Loucy (cell line): ENCODE results near the gene KIR2DL4.
"Not testable (repeated sequence)": the region's sequence is repeated elsewhere in the genome, so short reads cannot be mapped to it uniquely, and the experiment has no call there.

ENCODE experiments used
- H2AFZ ChIP-seq: fragments of 200-600 bp; sonication (generic); 2 replicates; pipeline ENCODE4 v1.6.0; 2016; ENCODE audit warnings: antibody characterized with exemption, mild to moderate bottlenecking, low read length, moderate library complexity
- H3F3A ChIP-seq: fragments of 200-600 bp; 2 replicates; pipeline ENCODE4 v1.6.0; 2016; ENCODE audit warnings: antibody characterized with exemption, low read depth, mild to moderate bottlenecking
- H3K27me3 ChIP-seq: fragments of 200-600 bp; sonication (generic); 2 replicates; pipeline ENCODE4 v1.6.1; 2014; ENCODE audit warnings: low read length, mild to moderate bottlenecking; ENCODE audit not compliant: insufficient read depth, poor library complexity, severe bottlenecking
- H3K36me3 ChIP-seq: fragments of 200-600 bp; sonication (generic); 2 replicates; pipeline ENCODE4 v1.6.1; 2016; ENCODE audit warnings: low read length; ENCODE audit not compliant: insufficient read depth
- H3K4me1 ChIP-seq: fragments of 200-600 bp; sonication (generic); 2 replicates; pipeline ENCODE4 v1.5.1; 2014; ENCODE audit warnings: low read length, mild to moderate bottlenecking; ENCODE audit not compliant: insufficient read depth, poor library complexity, severe bottlenecking
- H3K4me2 ChIP-seq: fragments of 200-600 bp; sonication (generic); 2 replicates; pipeline ENCODE4 v1.6.0; 2014; ENCODE audit warnings: antibody characterized with exemption, low read length, low read depth, mild to moderate bottlenecking; ENCODE audit not compliant: poor library complexity, severe bottlenecking
- H3K4me3 ChIP-seq: fragments of 200-600 bp; sonication (generic); 2 replicates; pipeline ENCODE4 v1.5.1; 2014; ENCODE audit warnings: low read length, mild to moderate bottlenecking, mixed read lengths; ENCODE audit not compliant: poor library complexity, severe bottlenecking
- H3K79me2 ChIP-seq: fragments of 200-600 bp; sonication (generic); 2 replicates; pipeline ENCODE4 v1.6.1; 2014; ENCODE audit warnings: low read length; ENCODE audit not compliant: insufficient read depth
- H3K9ac ChIP-seq: fragments of 200-600 bp; sonication (generic); 2 replicates; pipeline ENCODE4 v1.6.0; 2014; ENCODE audit warnings: mild to moderate bottlenecking, low read depth, low read length, moderate library complexity; ENCODE audit not compliant: poor library complexity, severe bottlenecking
- H3K9me2 ChIP-seq: fragments of 200-600 bp; sonication (generic); replicated peaks from 2 replicates; pipeline ENCODE4 v1.6.1; 2016; ENCODE audit warnings: low read depth, low read length, mixed read lengths
- H3K9me3 ChIP-seq: fragments of 200-600 bp; sonication (generic); 2 replicates; pipeline ENCODE4 v1.6.1; 2014; ENCODE audit warnings: mild to moderate bottlenecking, antibody characterized with exemption, low read length, low read depth; ENCODE audit not compliant: insufficient read depth
- H4K20me1 ChIP-seq: fragments of 200-600 bp; sonication (generic); 2 replicates; pipeline ENCODE4 v1.6.0; 2014; ENCODE audit warnings: antibody characterized with exemption, low read length, mild to moderate bottlenecking; ENCODE audit not compliant: insufficient read depth, poor library complexity, severe bottlenecking

Gene KIR2DL4

DNA sequence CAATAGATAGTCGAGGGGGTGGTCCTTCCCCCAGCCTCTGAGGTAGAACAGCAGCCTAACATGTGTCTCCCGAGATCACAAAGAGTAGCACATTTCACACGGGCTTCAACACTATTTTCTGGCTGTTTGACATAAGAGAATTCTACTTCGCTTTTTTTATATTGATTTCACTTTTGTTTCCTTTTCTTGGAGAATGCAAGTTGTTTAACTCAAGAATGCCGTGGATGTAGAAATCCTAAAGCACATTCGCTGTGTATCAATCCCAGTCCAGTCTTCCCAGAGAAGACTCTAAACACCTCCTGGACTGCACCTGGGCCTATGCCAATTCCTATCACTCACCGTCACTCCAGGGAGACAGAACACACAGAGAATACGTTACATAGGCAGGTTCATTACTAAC, 24.7 kb downstream of the KIR2DL4 start:
- H3K9me2 ChIP-seq, H3K36me3 ChIP-seq, H4K20me1 ChIP-seq, H3K4me2 ChIP-seq, H3K4me1 ChIP-seq, H3F3A ChIP-seq, H3K9me3 ChIP-seq, H3K9ac ChIP-seq, H3K4me3 ChIP-seq, H3K79me2 ChIP-seq, H2AFZ ChIP-seq, H3K27me3 ChIP-seq: not testable (repeated sequence)

DNA sequence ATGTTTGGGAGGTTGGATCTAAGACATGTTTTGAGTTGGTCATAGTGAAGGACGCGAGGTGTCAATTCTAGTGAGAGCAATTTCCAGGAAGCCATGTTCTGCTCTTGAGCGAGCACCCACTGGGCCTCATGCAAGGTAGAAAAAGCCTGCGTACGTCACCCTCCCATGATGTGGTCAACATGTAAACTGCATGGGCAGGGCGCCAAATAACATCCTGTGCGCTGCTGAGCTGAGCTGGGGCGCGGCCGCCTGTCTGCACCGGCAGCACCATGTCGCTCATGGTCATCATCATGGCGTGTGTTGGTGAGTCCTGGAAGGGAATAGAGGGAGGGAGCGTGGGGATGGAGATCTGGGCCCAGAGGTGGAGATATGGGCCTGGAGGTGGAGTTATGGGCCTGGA, 29.1 kb downstream of the KIR2DL4 start, which contains the start of gene KIR2DS4:
TSS of gene KIR2DS4 (plus strand) at position 181 of the 400 bp plus-strand sequence.
- H2AFZ ChIP-seq, H3K4me1 ChIP-seq, H3K36me3 ChIP-seq, H3K9me2 ChIP-seq, H3K79me2 ChIP-seq, H3K4me3 ChIP-seq, H4K20me1 ChIP-seq, H3K9ac ChIP-seq, H3F3A ChIP-seq, H3K27me3 ChIP-seq, H3K9me3 ChIP-seq, H3K4me2 ChIP-seq: not testable (repeated sequence)

DNA sequence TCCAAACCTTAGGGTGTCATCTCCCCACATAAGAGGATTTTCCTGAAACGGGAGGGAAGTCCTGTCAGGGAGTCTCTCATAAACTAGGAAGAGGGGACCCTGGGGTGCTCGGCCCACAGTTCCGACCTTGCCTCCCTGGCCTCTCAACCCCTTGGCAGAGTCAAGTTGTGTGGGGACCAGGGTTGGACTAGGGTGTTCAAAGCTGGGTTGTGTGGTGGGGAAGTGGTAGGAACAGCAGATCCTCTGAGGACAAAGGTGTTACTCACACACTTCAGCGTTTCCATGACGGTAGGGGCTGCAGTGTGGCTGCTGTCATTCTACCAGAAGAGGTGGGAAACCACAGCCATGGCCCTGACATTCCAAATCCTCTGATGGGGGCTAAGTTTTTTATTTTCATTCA, 31.7 kb downstream of the KIR2DL4 start:
- H4K20me1 ChIP-seq, H3K9ac ChIP-seq, H3K4me2 ChIP-seq, H3K79me2 ChIP-seq, H3K27me3 ChIP-seq, H3K36me3 ChIP-seq, H3K4me1 ChIP-seq, H3K9me2 ChIP-seq, H3F3A ChIP-seq, H2AFZ ChIP-seq, H3K9me3 ChIP-seq, H3K4me3 ChIP-seq: not testable (repeated sequence)

DNA sequence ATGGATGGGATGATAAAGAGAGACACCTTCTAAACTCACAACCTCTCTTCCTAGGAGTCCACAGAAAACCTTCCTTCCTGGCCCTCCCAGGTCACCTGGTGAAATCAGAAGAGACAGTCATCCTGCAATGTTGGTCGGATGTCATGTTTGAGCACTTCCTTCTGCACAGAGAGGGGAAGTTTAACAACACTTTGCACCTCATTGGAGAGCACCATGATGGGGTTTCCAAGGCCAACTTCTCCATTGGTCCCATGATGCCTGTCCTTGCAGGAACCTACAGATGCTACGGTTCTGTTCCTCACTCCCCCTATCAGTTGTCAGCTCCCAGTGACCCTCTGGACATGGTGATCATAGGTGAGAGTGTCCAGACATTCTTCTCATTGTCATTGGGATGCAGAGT, 34.1 kb downstream of the KIR2DL4 start:
- H3K27me3 ChIP-seq, H3K4me1 ChIP-seq, H3K4me3 ChIP-seq, H2AFZ ChIP-seq, H3F3A ChIP-seq, H3K4me2 ChIP-seq, H4K20me1 ChIP-seq, H3K79me2 ChIP-seq, H3K9me3 ChIP-seq, H3K36me3 ChIP-seq, H3K9me2 ChIP-seq, H3K9ac ChIP-seq: not testable (repeated sequence)

DNA sequence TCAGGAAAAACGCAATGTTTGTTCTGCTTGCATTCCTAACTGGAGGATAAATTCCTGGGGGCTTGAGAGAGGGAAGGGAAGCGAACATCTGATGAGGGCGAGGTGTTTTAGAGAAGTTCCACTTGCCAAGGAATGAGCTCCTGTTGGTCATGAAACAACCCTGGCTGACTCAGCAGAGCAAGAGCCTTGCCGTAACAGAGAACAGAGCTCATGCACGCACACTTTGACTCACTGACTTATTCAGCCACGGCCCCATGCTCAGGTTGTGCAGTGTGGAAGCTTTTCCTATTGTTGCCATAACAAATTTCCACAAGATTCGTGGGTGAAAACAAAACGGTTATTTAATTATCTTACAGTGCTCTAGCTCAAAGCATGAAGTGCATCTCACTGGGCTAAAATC, 39.8 kb downstream of the KIR2DL4 start:
- not testable (repeated sequence) for H3K79me2 ChIP-seq, H3K36me3 ChIP-seq, H3K9me2 ChIP-seq, H3K4me2 ChIP-seq, H3K9ac ChIP-seq, H3F3A ChIP-seq, H2AFZ ChIP-seq, H3K4me1 ChIP-seq, H3K4me3 ChIP-seq, H3K9me3 ChIP-seq, H3K27me3 ChIP-seq, H4K20me1 ChIP-seq

DNA sequence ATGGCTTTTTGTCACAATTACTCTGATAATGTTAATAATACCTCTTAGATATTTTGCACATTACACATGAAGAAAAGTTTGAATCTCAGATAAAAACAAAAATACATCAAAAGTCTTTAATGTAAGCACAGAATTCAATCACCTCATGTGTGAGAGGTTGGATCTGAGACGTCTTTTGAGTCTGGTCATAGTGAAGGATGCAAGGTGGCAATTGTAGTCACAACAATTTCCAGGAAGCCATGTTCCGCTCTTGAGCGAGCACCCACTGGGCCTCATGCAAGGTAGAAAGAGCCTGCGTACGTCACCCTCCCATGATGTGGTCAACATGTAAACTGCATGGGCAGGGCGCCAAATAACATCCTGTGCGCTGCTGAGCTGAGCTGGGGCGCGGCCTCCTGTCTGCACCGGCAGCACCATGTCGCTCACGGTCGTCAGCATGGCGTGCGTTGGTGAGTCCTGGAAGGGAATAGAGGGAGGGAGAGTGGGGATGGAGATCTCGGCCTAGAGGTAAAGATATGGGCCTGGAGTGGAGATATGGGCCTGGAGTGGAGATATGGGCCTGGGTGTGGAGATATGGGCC, 46.7 kb downstream of the KIR2DL4 start, which contains the start of gene KIR3DL2:
TSS of gene KIR3DL2 (plus strand) at position 383 of the 580 bp plus-strand sequence. CDS start at position 416, 33 bp downstream.
- not testable (repeated sequence) for H3K9me3 ChIP-seq, H3K4me2 ChIP-seq

More for the DNA sequence above, 46.7 kb downstream of the KIR2DL4 start, which contains the start of gene KIR3DL2:
- not testable (repeated sequence) for H3K4me1 ChIP-seq, H3K4me3 ChIP-seq, H3K79me2 ChIP-seq, H3K9me2 ChIP-seq, H3K9ac ChIP-seq, H3K36me3 ChIP-seq, H3K27me3 ChIP-seq, H4K20me1 ChIP-seq, H2AFZ ChIP-seq, H3F3A ChIP-seq
